HTR-8/SVneo (cell line): ENCODE results near the gene CD52.
A peak's percentile ranks its signal among the peaks of the same experiment; 100 is the strongest.
"Not testable (repeated sequence)": the region's sequence is repeated elsewhere in the genome, so short reads cannot be mapped to it uniquely, and the experiment has no call there.

Source experiments
- DNase-seq: peaks from one replicate; pipeline ENCODE4 v3.0.0; 2011; ENCODE audit warnings: low spot score, mixed read lengths; ENCODE audit not compliant: insufficient read length
- FAIRE-seq: peaks from 2 replicates; lab custom pipeline; 2011; peaks lifted over from hg19 to GRCh38; lab: Jason Lieb, UNC

Gene CD52

GRCh38 chr1:26324550-26324949 is 6.8 kb downstream of the CD52 start:
- DNase-seq (no peak), FAIRE-seq (no peak)

- DNase-seq (no peak), FAIRE-seq (no peak)
Measured at GRCh38 chr1:26327956-26328362, 10.2 kb downstream of the CD52 start.

- DNase-seq, result no peak
- FAIRE-seq, result no peak
Measured at GRCh38 chr1:26328597-26328996, 10.8 kb downstream of the CD52 start.

GRCh38 chr1:26329380-26329779 is 11.6 kb downstream of the CD52 start:
- DNase-seq, FAIRE-seq: not testable (repeated sequence)

GRCh38 chr1:26330276-26330675 is 12.5 kb downstream of the CD52 start:
- FAIRE-seq, result no peak
- DNase-seq, result no peak

- FAIRE-seq, DNase-seq: not testable (repeated sequence)
Measured at GRCh38 chr1:26333312-26333711, 15.6 kb downstream of the CD52 start.

- FAIRE-seq (no peak), DNase-seq (no peak)
Measured at GRCh38 chr1:26335774-26336476, 18.2 kb downstream of the CD52 start.

- FAIRE-seq (peak; percentile 54), DNase-seq (peak; percentile 72)
Measured at GRCh38 chr1:26336477-26337205, 18.9 kb downstream of the CD52 start.

- no peak for FAIRE-seq
- no peak for DNase-seq
Measured at GRCh38 chr1:26337206-26337535, 19.4 kb downstream of the CD52 start.

GRCh38 chr1:26337625-26338024 is 19.9 kb downstream of the CD52 start:
- no peak for DNase-seq
- no peak for FAIRE-seq

GRCh38 chr1:26338670-26339069 is 20.9 kb downstream of the CD52 start:
- DNase-seq, result no peak
- FAIRE-seq, result no peak

- FAIRE-seq (no peak), DNase-seq (no peak)
Measured at GRCh38 chr1:26340047-26340481, 22.3 kb downstream of the CD52 start.

- no peak for DNase-seq
- no peak for FAIRE-seq
Measured at GRCh38 chr1:26344147-26344920, 26.6 kb downstream of the CD52 start.

- DNase-seq (no peak), FAIRE-seq (peak; percentile 33)
Measured at GRCh38 chr1:26345718-26346117, 28.0 kb downstream of the CD52 start.

GRCh38 chr1:26346274-26347033 is 28.7 kb downstream of the CD52 start:
- no peak for DNase-seq
- FAIRE-seq, result no peak

- FAIRE-seq (peak; percentile 86), DNase-seq (peak; percentile 52)
Measured at GRCh38 chr1:26349188-26349876, 31.6 kb downstream of the CD52 start.

- no peak for DNase-seq
- FAIRE-seq, result no peak
Measured at GRCh38 chr1:26349877-26350244, 32.1 kb downstream of the CD52 start.

- no peak for FAIRE-seq
- no peak for DNase-seq
Measured at GRCh38 chr1:26350343-26350700, 32.6 kb downstream of the CD52 start.

GRCh38 chr1:26350701-26351589 is 33.2 kb downstream of the CD52 start:
- FAIRE-seq (no peak), DNase-seq (peak; percentile 22)
